GM18861 (cell line): Measurements from ENCODE around the gene DENND1A.
"Not testable (repeated sequence)": the region's sequence is repeated elsewhere in the genome, so short reads cannot be mapped to it uniquely, and the experiment has no call there.

ENCODE experiments used
- ATAC-seq: cut with Tn5 transposase; IDR thresholded peaks from one replicate; pipeline ENCODE4 v1.9.1; 2021; ENCODE audit not compliant: unreplicated experiment

DENND1A gene

GRCh38 chr9:123952641-123953495 lies 22.9 kb upstream of the DENND1A start:
- ATAC-seq, result no peak

- ATAC-seq, result no peak
These were observed 18.4 kb upstream of the DENND1A start for GRCh38 chr9:123948286-123948685.

GRCh38 chr9:123947326-123947725 lies 17.4 kb upstream of the DENND1A start:
- no peak for ATAC-seq

GRCh38 chr9:123946101-123946821 lies 16.3 kb upstream of the DENND1A start:
- ATAC-seq, result no peak

- ATAC-seq, result no peak
These were observed 15.6 kb upstream of the DENND1A start for GRCh38 chr9:123945532-123945931.

GRCh38 chr9:123944464-123944863 lies 14.5 kb upstream of the DENND1A start:
- not testable (repeated sequence) for ATAC-seq

GRCh38 chr9:123943671-123944070 lies 13.7 kb upstream of the DENND1A start:
- no peak for ATAC-seq

- no peak for ATAC-seq
These were observed 12.6 kb upstream of the DENND1A start for GRCh38 chr9:123942542-123942941.

- no peak for ATAC-seq
These were observed 11.7 kb upstream of the DENND1A start for GRCh38 chr9:123941524-123942070.

GRCh38 chr9:123940721-123941523 lies 11.0 kb upstream of the DENND1A start:
- ATAC-seq, result no peak

- no peak for ATAC-seq
These were observed 8.5 kb upstream of the DENND1A start for GRCh38 chr9:123938401-123938800.

- not testable (repeated sequence) for ATAC-seq
These were observed 6.6 kb upstream of the DENND1A start for GRCh38 chr9:123936575-123936974.

GRCh38 chr9:123933440-123934212 lies 3.7 kb upstream of the DENND1A start:
- ATAC-seq, result no peak

- ATAC-seq, result no peak
These were observed 603 bp downstream of the DENND1A start for GRCh38 chr9:123929177-123929869.

- peak; percentile 28 for ATAC-seq
These were observed 1.3 kb downstream of the DENND1A start for GRCh38 chr9:123928533-123929176.

GRCh38 chr9:123927625-123928532 lies 2.0 kb downstream of the DENND1A start:
- ATAC-seq, result no peak

- ATAC-seq, result no peak
These were observed 3.0 kb downstream of the DENND1A start for GRCh38 chr9:123926941-123927340.

- ATAC-seq, result no peak
These were observed 4.1 kb downstream of the DENND1A start for GRCh38 chr9:123925819-123926218.
